Hepatic stellate cell (primary cell): ENCODE measurements around the gene DOCK2.

Source experiments
- DNase-seq: peaks from one replicate; pipeline ENCODE4 v3.0.0; 2011; ENCODE audit warnings: low spot score

The DOCK2 gene

DNA sequence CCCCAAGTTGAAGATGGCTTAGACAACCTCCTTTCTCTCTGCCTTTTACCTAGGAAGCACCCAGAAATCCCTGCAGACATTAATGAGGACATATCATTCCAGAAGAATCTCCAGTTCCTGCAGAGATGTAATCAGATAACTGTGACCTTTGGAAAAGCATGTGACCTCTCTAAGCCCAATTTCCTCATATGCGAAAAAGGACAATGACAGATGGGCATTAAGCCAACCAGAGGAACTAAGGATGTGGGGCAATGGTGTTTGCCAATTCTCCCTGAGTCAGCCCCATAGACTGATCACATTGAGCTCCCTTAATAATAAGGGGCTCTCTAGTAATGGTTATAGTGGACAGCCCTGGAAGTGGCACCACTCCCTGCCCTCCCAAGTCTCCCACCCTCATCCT is 458.6 kb downstream of the DOCK2 start:
- DNase-seq = no peak

DNA sequence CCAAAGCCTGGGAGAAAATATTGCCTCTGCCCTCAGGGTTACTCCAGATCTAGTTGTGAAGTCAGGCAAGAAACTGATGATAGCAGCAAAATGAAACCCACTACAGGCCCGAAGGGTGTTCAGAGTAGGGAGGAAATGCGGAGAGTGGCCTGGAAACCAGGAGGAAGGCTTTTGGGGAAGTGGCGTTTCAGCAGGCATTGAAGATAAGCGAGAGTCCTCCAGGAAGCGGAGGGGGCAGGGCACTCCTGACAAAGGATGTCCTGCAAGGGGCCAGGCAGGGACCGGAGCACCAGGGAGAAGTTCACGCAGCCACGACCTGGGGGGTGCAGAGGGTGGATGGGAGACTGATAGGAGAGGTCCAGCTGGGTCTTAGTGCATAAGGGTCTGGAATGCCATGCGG is 460.9 kb downstream of the DOCK2 start:
- DNase-seq = no peak

DNA sequence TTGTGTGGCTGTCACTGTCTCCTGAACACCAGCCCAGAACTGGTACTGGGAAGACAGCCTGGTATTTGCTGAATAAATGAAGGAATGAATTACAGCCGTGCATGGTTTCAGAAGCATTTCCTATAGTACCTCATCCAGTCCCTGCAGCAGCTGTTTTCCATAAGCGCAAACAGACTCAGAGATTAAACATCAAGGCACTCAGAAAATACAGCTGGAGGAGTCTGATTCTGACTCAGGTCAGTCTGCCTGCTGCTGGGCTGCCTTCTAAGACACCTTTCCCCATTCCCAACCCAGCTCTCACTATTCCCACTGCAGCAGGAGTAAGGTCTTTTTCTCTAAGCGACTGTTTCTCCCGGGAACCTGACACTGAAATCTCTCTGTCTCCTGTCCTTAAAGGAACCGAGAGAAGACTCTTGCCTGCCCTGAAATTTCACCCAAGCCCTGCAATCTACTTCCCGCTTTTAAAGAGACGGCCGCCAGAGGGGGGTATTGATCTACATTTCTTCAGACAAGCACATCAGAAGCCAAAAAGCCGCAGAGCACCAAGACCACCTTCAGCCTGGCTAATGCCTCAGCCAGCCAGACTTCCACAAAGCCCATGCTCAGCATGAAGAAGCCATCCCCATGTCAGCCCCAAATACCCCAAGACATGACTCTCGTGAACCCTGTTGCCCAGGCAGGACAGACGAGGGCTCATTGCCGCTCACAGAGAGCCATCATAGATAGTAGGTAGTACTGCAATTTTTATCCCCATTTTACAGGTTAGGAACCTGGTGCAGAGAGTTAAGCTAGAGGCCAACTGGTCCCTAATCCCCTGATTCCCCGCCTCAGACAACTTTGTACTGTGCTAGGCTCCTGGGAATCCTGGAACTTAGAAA is 463.2 kb downstream of the DOCK2 start:
- peak; percentile 54 for DNase-seq

DNA sequence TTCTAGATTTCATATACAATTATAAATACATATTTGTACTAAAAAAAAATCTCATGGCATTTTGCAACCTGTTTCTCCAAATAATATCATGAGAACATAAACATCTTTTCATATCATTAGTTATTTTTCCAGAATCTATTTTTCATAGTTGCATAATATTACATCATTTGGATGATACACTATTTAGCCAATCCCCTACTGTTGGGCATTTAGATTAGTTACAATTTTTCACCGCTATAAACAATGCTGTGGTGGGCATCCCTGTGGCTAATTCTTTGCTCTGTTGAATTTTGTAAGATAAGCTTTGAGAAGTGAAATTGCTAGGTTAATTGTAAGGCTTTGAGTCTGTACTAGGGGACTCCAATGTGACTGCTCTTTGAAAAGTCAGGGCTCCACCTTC is 466.4 kb downstream of the DOCK2 start:
- no peak for DNase-seq

DNA sequence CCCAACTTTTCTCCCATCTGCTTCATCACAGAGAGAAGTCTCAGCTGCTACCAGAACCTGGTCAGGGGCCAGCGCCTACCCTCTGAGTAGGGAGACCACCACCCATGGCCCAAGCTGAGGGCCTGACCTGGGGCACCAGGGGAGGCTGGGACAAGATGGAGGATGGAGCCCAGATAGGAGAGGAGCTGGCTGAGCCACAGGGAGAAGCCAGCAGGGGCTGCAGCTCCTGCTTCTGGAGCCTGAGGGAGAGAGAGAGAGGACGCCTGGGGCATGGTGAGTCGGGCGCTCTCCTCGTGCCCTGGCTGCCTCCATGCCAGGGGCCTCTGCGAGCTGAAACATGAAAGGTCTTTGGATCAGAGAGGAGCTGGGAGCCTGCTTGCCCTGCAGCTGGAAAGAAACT is 467.2 kb downstream of the DOCK2 start:
- DNase-seq = no peak

DNA sequence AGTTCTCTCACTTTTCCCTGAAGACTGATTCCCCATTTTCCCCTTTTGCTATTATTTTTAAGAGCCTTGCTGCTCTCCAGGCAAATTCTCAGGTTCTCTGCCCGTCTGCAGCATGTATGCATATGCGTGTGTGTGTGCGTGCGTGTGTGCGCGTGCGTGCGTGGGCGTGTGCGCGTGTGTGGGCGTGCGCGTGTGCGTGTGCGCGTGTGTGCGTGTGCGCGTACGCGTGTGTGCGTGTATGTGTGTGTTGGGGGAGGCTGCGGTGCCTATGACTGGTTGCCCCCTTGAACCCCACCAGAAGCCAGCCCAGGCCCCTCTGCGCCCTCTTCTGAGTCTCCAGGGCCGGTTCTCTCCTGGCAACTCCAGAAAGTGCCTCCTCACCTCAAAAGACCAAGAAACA is 467.6 kb downstream of the DOCK2 start:
- DNase-seq = no peak

DNA sequence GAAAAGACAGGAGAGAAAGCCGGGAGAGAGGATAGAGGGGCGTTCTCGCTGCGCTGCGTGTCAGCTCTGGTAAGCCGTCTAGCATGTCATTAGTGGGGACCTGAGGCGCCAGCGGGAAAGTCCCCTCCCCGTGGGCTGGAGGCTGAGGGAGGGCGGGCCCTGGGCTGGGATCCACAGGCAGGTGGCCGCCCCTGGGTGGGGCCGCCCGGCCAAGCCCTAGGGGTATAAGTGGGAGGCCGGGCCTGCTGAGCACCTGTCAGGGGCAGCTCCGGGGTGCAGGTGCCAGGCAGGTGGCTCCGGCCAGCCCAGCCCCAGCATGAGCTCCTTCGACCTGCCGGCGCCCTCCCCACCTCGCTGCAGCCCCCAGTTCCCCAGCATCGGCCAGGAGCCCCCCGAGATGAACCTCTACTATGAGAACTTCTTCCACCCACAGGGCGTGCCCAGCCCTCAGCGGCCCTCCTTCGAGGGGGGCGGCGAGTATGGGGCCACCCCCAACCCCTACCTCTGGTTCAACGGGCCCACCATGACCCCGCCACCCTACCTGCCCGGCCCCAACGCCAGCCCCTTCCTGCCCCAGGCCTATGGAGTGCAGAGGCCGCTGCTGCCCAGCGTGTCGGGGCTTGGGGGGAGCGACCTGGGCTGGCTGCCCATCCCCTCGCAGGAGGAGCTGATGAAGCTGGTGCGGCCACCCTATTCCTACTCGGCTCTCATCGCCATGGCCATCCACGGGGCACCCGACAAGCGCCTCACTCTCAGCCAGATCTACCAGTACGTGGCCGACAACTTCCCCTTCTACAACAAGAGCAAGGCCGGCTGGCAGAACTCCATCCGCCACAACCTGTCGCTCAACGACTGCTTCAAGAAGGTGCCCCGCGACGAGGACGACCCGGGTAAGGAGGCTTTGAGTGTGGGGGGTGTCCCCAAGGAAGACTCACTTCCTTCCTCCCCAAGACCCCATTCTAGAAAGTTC is 468.9 kb downstream of the DOCK2 start, which contains the start of gene FOXI1:
Gene FOXI1 (plus strand): TSS at position 256 of the 970 bp plus-strand sequence. CDS start 61 bp downstream, at position 317.
- no peak for DNase-seq

DNA sequence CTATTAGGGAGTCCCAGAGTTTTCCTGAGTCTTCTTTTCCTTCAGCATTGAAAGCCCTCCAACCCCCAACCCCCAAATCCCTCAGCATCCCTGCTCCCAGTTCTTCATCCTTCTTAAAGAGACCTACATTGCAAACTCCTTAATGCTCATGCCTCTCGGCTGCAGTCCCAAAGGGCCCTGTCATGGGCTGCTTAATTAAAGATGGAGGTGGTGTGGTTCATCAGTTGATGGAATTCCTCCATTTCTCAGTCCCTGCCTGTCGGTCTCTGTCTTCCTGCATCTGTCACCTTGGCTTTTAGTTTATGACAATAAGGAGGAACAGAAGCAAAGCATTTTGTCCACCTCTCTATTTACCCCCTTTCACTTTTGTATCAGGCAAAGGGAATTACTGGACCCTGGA is 470.6 kb downstream of the DOCK2 start:
- no peak for DNase-seq

DNA sequence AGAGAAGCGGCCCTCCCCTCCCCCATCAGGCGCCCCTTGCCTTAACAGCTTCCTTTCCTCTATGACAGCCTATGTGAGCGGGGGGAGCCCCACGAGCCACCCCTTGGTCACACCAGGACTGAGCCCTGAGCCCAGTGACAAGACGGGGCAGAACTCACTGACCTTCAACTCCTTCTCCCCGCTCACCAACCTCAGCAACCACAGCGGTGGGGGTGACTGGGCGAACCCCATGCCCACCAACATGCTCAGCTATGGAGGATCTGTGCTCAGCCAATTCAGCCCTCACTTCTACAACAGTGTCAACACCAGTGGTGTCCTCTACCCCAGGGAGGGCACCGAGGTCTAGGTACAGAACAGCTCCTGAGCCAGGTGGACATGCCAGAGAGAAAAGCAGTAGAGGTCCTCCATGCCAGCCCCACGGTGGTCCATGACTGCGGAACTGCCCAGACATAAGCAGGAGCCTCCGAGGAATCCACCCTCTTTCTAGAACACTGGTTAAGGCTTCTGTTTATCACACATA is 471.3 kb downstream of the DOCK2 start:
- no peak for DNase-seq

DNA sequence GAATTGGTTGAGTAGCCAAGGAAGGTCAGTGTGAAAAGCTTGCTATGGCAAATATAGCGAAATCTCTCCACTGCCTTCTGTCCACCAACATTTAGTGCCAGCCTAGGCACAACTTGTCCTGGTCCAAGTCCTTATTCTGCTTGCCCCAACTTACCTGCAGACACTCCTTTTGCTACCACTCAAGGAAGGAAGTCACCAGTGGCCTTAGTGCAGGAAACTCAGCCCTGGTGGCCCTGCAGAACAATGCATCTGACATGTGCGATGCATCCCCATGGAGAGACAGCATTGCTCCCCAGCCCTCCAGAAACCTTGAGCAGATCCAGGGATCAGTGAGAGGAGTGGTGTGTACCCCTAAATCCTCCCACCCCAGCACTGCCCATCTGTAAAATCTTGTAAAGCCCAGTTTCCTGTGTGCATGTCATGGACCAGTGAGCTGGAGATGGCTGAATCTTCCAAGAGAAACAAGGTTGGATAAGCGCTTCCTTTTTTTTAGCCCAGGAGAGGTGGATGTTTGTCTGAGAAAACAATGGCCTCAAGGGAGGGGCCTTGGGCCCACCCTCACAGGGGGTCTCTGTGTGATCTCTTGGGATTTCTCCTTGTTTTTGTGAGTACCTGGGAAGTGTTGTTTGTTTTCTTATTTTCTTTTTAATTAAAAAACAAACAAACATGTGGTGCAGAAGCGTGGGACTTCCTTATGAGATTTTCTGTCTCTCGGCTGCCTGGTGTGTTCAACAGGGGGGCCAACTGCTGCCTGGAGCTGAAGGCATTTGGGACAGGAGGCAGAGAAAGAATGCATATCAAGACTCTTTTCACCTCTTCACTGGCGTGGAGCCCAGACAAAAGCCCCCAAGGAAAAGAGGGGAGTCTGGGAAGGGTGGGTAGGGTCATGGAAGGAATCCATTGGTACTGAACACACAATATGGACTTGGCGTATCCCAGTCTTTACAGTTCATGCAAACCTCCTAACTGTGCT is 472.3 kb downstream of the DOCK2 start:
- no peak for DNase-seq

DNA sequence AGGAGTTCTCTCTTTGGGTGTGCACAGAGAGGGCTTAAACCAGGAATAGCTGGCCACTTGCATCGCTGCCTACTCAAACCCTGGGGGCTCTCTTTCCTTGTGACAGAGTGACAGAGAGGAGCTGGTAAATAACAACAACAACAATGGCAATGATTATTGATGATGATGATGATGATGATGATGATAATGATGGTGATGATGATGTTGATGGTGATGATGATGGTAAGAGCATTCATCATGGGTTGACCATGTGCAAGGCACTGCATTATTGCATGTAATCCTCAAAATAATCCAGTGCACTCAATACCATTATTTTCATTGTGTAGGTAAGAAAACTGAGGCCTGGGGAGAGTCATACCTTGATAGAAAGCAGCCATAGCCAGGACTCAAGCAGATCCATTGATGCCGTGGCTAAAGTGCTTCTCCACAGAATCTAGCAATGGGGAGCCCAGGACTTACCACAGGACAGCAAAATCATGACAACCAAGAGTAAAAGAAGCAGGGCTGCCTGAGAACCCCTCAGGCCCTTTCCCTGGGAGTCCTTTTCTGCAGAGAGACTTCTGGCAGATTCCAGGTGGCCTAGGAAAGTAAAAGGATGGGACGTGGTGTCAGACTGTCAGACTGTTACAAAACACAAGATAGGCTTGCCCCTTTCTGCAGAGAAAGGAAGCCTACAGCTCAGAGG is 473.5 kb downstream of the DOCK2 start:
- DNase-seq = no peak

DNA sequence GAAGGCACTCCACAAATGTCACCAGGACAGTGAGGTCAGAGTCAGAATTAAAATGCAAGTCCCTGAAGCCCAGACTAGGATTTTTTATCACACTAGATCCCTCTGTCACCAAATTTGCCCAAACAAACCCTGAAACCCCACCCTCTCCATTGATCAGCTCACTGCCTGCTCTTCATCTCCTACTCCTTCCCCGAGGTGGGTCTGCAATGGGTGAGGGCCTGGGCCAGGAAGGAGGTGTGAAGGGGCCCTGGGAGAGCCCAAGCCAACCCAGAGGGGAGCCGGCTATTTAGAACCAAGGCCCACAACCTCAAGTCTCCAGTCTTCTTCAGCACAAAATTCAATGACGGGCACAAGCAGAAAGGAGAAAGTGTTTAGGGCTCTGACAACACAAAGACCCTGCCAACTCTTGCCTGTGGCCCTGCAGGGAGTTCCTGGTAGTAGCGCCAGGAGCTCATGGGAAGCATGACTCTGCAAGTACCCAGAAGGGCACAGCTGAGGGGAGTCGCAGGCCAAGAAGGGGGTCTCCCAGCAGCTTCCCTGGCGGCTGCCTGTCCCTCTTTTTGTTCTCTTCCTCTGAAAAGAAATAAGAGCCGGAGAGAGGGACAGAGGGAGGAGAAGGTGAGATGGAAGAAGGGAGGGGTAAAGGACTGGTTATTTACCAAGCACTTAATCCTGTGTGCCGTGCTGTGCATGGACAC is 474.2 kb downstream of the DOCK2 start:
- no peak for DNase-seq

DNA sequence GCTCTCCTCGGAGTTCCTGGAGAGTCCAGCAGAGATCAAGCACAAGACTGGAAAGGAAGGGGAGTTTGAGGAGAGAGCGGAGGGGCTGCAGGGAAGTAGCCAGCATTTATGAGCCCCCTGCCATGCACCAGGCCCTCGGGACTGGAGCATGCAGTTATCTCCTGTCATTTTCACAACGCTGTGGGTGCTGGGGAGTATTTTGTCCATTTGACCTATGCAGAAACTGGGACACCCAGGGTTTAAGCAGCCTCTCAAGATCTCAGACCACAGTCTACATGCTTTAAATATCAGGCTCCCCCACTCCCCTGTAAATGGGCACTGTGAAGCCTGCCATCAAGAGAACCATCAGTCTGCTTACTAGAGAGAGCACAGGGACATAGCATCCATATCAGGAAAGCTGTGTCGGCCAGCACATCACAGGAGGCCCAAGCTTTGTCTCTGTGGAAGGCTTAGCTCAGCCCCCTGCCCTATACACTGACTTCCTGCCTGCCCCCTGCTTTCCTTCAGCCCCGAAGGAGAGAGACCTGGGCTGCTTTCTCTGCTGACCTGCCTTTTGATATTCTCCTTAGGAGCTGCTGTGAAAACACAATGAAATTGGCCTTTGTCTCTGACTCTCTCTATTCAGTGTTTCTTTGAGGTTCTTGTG is 475.9 kb downstream of the DOCK2 start:
- no peak for DNase-seq

DNA sequence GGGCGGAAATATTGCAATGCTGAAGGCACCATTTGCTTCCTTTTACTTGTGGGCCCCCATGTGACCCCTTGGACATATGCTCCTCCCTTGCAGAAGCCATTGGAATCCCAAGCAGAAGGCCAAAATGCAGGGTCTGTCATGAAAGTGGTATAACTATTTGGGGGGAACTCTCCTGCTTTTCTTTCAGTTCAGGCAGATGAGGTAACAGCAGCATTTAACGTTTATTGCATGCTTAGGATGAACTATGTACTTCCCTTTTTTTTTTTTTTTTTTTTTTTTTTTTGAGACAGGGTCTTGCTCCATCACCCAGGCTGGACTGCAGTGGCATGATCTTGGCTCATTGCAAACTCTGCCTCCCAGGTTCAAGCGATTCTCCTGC is 476.4 kb downstream of the DOCK2 start:
- no peak for DNase-seq

DNA sequence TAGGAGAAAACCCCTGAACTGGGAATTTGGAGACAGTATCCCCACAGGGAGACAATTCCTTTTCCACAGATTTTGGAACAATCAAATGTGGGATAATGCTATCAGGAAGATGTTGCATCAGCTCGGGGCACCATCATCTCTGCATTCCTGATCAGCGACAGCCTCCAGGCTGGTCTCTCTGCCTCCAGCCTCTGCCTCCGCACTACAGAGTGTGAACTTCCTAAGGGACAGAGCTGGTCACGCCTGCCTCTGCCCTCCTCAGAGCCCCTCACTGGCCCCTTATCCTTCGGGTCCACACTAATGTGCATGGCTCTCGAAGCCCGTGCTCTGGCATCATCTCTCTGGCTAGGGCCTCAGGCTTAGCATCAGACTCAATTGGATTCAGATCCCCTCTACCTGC is 477.2 kb downstream of the DOCK2 start:
- no peak for DNase-seq

DNA sequence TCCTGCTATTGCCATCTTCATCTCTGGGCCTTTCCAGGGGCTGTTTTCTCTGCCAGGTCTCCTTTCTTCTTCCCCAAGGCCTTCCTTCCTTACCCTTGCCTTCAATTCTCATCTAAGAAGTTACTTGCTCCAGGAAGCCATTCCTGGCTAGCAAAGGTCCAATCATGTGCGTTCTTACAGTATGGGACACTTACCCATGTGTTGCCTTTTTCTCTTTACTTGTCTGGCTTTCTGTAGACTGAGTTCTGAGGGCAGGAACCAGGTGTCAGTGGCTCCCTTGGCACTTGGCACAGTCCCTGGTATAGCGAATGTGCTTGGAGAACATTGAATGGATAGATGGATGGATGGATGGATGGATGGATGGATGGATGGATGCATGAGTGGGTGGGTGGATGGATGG is 478.9 kb downstream of the DOCK2 start:
- DNase-seq = no peak

DNA sequence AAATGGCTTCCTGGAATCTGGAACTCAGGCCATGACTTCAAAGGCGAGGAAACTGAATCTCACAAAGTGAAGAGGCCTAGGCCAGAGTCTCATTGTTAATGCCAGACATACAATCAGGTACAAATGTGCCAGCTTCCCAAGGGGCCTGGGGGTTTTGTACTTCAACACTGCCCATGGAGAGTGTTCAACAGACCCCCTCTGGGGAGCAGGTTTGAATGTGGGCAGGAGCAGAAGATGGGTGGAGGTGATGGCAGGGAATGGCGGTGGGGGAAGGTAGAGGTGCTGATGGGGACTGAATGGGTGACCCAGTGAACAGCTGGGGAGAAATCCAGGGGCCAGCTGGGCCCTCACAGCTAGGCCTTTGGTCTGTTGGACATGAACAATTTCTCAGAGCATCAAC is 480.7 kb downstream of the DOCK2 start:
- DNase-seq = no peak

DNA sequence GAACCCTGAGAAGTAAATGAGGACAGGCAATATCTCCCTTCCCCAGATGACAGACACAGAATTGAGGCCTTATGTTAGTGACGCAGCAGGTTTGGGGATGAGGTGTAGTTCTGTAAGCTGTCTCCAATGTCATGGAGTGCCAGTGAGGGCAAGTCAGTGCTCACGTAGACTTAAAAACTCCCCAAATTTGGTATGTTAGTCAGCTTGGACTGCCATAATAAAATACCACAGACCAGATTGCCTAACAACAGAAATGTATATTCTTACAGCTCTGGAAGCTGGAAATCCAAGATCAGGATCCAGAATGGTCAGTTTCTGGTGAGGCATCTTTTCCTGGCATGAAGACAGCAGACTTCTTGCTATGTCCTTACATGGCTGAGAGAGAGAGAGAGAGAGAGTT is 483.5 kb downstream of the DOCK2 start:
- DNase-seq = no peak

DNA sequence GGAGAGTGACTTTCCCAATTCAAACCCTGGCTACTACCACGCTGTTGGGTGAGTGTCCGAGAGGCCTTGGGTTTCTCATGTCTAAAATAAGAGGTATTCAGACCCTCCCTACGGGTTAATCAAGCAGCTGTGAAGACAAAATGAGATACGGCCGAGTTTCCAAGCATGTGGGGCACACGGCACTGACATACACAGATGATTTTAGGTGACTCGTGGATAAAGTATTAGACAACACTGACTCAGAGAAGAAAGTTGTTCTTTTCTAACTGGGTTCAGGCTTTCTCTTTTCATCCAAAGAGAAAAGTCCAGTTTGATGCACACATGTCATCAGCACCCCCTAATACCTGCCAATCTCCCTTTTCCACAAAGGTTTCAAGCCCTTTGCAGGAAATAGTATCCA is 484.2 kb downstream of the DOCK2 start:
- no peak for DNase-seq

DNA sequence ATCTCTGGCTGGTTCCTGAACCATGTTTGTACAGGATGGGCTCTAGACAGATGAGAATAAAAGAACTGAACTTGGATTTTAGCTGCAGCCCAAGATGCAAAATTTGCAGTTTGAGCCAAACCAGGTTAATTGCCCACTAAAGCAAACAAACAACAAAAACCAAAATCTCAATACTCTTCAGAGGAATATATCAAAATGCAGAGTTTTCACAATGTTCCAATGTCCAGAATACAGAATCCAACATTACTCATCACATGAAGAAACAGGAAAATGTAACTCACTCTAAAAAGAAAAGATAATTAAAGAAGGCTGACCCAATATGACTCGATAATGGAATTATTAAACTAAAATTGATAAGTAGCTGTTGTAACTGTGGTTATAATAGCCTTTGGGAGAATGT is 489.0 kb downstream of the DOCK2 start:
- DNase-seq = no peak
